HEK293 (cell line): ENCODE measurements around the gene TMIE.

Experiments used
- CTCF ChIA-PET: fragments of 350-600 bp; formaldehyde crosslinking; extraction: SDS; loops from one replicate; lab custom pipeline; 2021; ENCODE audit warnings: antibody characterized with exemption; lab: Yijun Ruan, JAX
- POLR2A ChIA-PET: fragments of 300-600 bp; formaldehyde crosslinking; extraction: SDS; loops from one replicate; lab custom pipeline; 2020; ENCODE audit warnings: antibody characterized with exemption, inconsistent platforms; lab: Yijun Ruan, JAX
- H3K27ac ChIP-seq: fragments of 200-500 bp; sonication (Bioruptor generic); 2 replicates; pipeline ENCODE4 v1.5.1; 2014; ENCODE audit warnings: low read depth, low read length, control low read depth, inconsistent platforms; ENCODE audit errors: extremely low read depth
- H3K36me3 ChIP-seq, 2 experiments: fragments of 200-500 bp in 1 of 2; sonication (Bioruptor generic) in 1 of 2; 1 replicate in 1 of 2; 2 replicates in 1 of 2; pipeline ENCODE4 v1.5.1; 2014 to 2017; ENCODE audit warnings: inconsistent platforms in 2 of 2, low read length in 2 of 2; ENCODE audit not compliant: control insufficient read depth in 2 of 2, insufficient read depth in 1 of 2
- H3K4me1 ChIP-seq: fragments of 200-500 bp; sonication (Bioruptor generic); 2 replicates; pipeline ENCODE4 v1.5.1; 2014; ENCODE audit warnings: mild to moderate bottlenecking, low read length, inconsistent platforms; ENCODE audit not compliant: control insufficient read depth, insufficient read depth
- H3K4me3 ChIP-seq: 2 replicates; pipeline ENCODE4 v1.5.1; 2011; ENCODE audit warnings: low read depth, mild to moderate bottlenecking, control low read depth, low read length, moderate library complexity
- H3K9me3 ChIP-seq: fragments of 200-500 bp; sonication (Bioruptor generic); 2 replicates; pipeline ENCODE4 v1.5.1; 2014; ENCODE audit warnings: low read depth, low read length, inconsistent platforms; ENCODE audit not compliant: control insufficient read depth, insufficient read depth
- EGR2 ChIP-seq: fragments of 450-650 bp; formaldehyde crosslinking; IDR thresholded peaks from 2 replicates; pipeline ENCODE4 v1.5.1; 2016; ENCODE audit warnings: low read depth, missing biosample characterization, missing genetic modification characterization
- GLI2 ChIP-seq: fragments of 450-650 bp; formaldehyde crosslinking; IDR thresholded peaks from 2 replicates; pipeline ENCODE4; 2017; ENCODE audit warnings: missing biosample characterization, missing genetic modification characterization, low read depth, borderline replicate concordance
- GLIS1 ChIP-seq: fragments of 450-650 bp; formaldehyde crosslinking; IDR thresholded peaks from 2 replicates; pipeline ENCODE4 v1.5.1; 2016; ENCODE audit warnings: missing biosample characterization, missing genetic modification characterization
- KLF8 ChIP-seq: fragments of 450-650 bp; formaldehyde crosslinking; IDR thresholded peaks from 2 replicates; pipeline ENCODE4 v1.5.1; 2016; ENCODE audit warnings: missing biosample characterization, missing genetic modification characterization
- ZBTB1 ChIP-seq: fragments of 450-650 bp; formaldehyde crosslinking; IDR thresholded peaks from 2 replicates; pipeline ENCODE4 v1.5.1; 2016; ENCODE audit warnings: missing biosample characterization, missing genetic modification characterization
- ZNF146 ChIP-seq: fragments of 450-650 bp; formaldehyde crosslinking; IDR thresholded peaks from 2 replicates; pipeline ENCODE4 v1.5.1; 2016; ENCODE audit warnings: missing biosample characterization, missing genetic modification characterization
- ZNF155 ChIP-seq: fragments of 450-650 bp; formaldehyde crosslinking; IDR thresholded peaks from 2 replicates; pipeline ENCODE4 v1.5.1; 2016; ENCODE audit warnings: missing biosample characterization, missing genetic modification characterization
- ZNF175 ChIP-seq: fragments of 450-650 bp; formaldehyde crosslinking; IDR thresholded peaks from 2 replicates; pipeline ENCODE4 v1.5.1; 2016; ENCODE audit warnings: missing biosample characterization, missing genetic modification characterization
- ZNF24 ChIP-seq: fragments of 450-650 bp; formaldehyde crosslinking; IDR thresholded peaks from 2 replicates; pipeline ENCODE4 v1.5.1; 2016; ENCODE audit warnings: missing biosample characterization, missing genetic modification characterization
- ZNF423 ChIP-seq: fragments of 450-650 bp; formaldehyde crosslinking; IDR thresholded peaks from 2 replicates; pipeline ENCODE4 v1.5.1; 2016; ENCODE audit warnings: missing biosample characterization, missing genetic modification characterization
- ZNF48 ChIP-seq: fragments of 450-650 bp; formaldehyde crosslinking; IDR thresholded peaks from 2 replicates; pipeline ENCODE4 v1.5.1; 2016; ENCODE audit warnings: missing biosample characterization, missing genetic modification characterization
- ZNF548 ChIP-seq: fragments of 450-650 bp; formaldehyde crosslinking; IDR thresholded peaks from 2 replicates; pipeline ENCODE4 v1.5.1; 2016; ENCODE audit warnings: missing biosample characterization, missing genetic modification characterization
- ZNF658 ChIP-seq: fragments of 450-650 bp; formaldehyde crosslinking; IDR thresholded peaks from 2 replicates; pipeline ENCODE4; 2016; ENCODE audit warnings: missing biosample characterization, missing genetic modification characterization
- ZNF660 ChIP-seq: fragments of 450-650 bp; IDR thresholded peaks from 2 replicates; pipeline ENCODE4 v1.5.1; 2018; ENCODE audit warnings: missing biosample characterization, mild to moderate bottlenecking, missing genetic modification characterization
- ZNF747 ChIP-seq: fragments of 450-650 bp; formaldehyde crosslinking; IDR thresholded peaks from 2 replicates; pipeline ENCODE4 v1.5.1; 2016; ENCODE audit warnings: missing biosample characterization, missing genetic modification characterization
- TF ChIP-seq, protein P1 (sequence below): IDR thresholded peaks from 2 replicates; pipeline ENCODE4 v1.6.1; 2011; ENCODE audit warnings: mild to moderate bottlenecking, low read depth, low read length, borderline replicate concordance
- TF ChIP-seq, protein P2 (sequence below): fragments of 450-650 bp; formaldehyde crosslinking; IDR thresholded peaks from 2 replicates; pipeline ENCODE4 v1.5.1; 2016; ENCODE audit warnings: missing biosample characterization, missing genetic modification characterization

TMIE gene

DNA sequence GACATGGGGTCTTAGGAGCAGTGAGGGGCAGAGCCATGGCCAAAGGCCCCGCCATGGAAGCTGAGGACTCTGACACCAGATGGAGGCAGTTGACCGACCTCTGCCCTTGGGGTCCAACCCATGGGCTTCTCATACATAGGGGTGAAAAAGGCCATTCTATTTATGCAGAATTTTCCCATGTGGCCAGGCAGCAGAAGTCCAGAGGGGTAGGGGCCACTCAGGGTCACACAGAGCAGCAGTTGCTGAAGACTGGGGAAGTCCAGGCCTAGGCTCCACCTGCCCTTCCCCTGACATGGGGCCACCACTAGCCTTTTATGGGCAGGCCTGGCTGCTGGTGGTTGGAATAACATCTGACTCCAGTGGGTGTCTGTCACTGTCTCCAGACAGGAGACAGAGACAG is 10.1 kb downstream of the TMIE start:
- Histone ChIP-seq H3K36me3 (no peaks in the 10 kb centered on the region), H3K4me3 (no peak overlapping the region), H3K9me3 (no peaks in the 10 kb centered on the region), H3K4me1 (no peaks in the 10 kb centered on the region), H3K27ac (no peak overlapping the region)
- POLR2A ChIA-PET: no interaction called here
- TF ChIP-seq ZNF48 (tag by site-specific recombination): no peak
- TF ChIP-seq, protein P1, sequence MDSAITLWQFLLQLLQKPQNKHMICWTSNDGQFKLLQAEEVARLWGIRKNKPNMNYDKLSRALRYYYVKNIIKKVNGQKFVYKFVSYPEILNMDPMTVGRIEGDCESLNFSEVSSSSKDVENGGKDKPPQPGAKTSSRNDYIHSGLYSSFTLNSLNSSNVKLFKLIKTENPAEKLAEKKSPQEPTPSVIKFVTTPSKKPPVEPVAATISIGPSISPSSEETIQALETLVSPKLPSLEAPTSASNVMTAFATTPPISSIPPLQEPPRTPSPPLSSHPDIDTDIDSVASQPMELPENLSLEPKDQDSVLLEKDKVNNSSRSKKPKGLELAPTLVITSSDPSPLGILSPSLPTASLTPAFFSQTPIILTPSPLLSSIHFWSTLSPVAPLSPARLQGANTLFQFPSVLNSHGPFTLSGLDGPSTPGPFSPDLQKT: no peak
- TF ChIP-seq ZNF660 (tag by site-specific recombination): no peak
- no peak for TF ChIP-seq ZNF24
- TF ChIP-seq ZNF175: no peak
- TF ChIP-seq ZNF146 (tag by site-specific recombination): no peak
- TF ChIP-seq GLI2 (tag by site-specific recombination): no peak
- TF ChIP-seq GLIS1: peak; percentile 79
- CTCF ChIA-PET: no interaction called here

DNA sequence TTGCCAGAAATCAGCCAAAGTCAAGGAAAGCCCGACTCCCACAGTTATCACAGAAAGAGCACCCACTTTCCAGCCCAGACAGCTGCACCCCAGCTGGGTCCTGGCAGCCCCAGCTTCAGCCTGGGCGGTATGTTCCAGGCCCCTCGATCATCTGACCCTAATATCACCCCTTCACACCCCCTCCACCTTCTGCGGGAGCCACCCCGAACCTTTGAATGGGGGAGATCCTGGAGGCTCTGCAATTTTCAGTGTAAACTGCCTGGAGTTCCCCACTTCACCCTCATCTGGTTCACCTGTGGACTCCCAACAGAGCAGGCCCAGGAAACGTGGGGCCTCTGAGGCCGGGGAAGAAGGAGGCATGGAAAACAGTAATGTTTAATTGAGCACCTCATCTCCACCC is 10.6 kb downstream of the TMIE start:
- CTCF ChIA-PET: interaction anchor here (0.5 to 1.3 kb wide), 2 partner anchors 10 to 295 kb away, joined by 3 to 5 read pairs; partner anchors contain the start of gene TMIE
- TF ChIP-seq KLF8 (tag by site-specific recombination) (no peak), ZNF548 (no peak), ZNF423 (tag by site-specific recombination) (no peak), ZNF658 (tag by site-specific recombination) (no peak), ZNF747 (tag by site-specific recombination) (no peak), ZBTB1 (tag by site-specific recombination) (no peak)
- no peaks in the 10 kb centered on the region for H3K36me3 ChIP-seq
- no peak overlapping the region for H3K27ac ChIP-seq
- H3K9me3 ChIP-seq: no peaks in the 10 kb centered on the region
- no peak overlapping the region for H3K4me3 ChIP-seq
- no peaks in the 10 kb centered on the region for H3K4me1 ChIP-seq
- POLR2A ChIA-PET: no interaction called here

DNA sequence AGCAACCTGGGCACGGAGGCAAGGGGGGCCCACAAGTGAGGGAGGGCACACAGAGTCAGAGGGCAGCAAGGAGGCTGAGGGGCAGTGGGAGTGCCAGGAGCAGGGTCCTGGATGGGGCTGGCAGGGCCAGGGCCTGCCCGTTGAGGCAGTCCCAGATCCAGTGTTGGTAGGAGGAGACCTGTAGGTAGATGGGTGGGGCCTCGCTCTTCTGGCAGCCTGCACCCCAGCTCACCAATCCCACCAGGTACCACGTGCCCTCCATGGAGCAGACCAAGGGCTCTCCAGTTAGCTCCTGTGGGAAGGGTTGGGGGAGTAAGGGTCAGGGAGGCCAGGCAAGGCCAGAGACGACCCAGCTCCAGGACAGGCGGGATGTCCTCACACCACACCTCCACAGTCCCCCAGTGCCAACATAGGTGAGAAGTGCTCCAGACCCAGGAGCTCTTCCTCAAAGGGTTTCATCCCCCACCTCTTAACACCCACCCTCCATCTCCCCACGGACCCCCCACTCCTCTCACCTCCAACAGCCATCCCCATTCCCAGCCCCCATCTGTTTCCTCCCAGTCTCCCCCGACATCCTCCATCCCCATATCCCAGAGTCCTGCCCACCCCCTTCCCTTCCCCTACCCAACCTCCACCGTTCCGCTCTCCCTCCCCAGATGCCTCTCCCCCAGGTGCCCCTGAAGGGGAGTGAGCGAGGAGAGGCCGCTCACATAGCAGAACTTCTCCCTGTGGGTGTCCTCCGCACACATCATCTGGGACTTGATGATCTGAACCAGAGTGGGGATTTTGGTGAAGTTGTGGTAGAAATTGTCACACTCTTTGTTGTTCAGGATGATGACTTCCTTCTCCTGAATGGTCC is 11.2 kb downstream of the TMIE start:
- CTCF ChIA-PET: interaction anchor here (0.5 to 1.3 kb wide), 2 partner anchors 11 to 294 kb away, joined by 3 to 5 read pairs; partner anchors contain the start of gene TMIE
- POLR2A ChIA-PET: no interaction called here

More for the DNA sequence above, 11.2 kb downstream of the TMIE start:
- TF ChIP-seq, protein P2, sequence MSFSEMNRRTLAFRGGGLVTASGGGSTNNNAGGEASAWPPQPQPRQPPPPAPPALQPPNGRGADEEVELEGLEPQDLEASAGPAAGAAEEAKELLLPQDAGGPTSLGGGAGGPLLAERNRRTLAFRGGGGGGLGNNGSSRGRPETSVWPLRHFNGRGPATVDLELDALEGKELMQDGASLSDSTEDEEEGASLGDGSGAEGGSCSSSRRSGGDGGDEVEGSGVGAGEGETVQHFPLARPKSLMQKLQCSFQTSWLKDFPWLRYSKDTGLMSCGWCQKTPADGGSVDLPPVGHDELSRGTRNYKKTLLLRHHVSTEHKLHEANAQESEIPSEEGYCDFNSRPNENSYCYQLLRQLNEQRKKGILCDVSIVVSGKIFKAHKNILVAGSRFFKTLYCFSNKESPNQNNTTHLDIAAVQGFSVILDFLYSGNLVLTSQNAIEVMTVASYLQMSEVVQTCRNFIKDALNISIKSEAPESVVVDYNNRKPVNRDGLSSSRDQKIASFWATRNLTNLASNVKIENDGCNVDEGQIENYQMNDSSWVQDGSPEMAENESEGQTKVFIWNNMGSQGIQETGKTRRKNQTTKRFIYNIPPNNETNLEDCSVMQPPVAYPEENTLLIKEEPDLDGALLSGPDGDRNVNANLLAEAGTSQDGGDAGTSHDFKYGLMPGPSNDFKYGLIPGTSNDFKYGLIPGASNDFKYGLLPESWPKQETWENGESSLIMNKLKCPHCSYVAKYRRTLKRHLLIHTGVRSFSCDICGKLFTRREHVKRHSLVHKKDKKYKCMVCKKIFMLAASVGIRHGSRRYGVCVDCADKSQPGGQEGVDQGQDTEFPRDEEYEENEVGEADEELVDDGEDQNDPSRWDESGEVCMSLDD (tag by site-specific recombination): no peak
- TF ChIP-seq ZNF155 (no peak), EGR2 (tag by site-specific recombination) (peak; percentile 43; the same call in 1 of the 2 replicates)
- Histone ChIP-seq H3K9me3 (no peaks in the 10 kb centered on the region), H3K36me3 (no peaks in the 10 kb centered on the region), H3K27ac (no peak overlapping the region), H3K4me1 (no peaks in the 10 kb centered on the region), H3K4me3 (no peak overlapping the region)
